Superior temporal gyrus (tissue), 1 donor: ENCODE data around the gene IFITM1.
"Not testable (repeated sequence)": the region's sequence is repeated elsewhere in the genome, so short reads cannot be mapped to it uniquely, and the experiment has no call there.

Experiments used
- DNase-seq: peaks from one replicate; pipeline ENCODE4 v3.0.0-alpha.2; 2016; ENCODE audit errors: extremely low spot score

Gene IFITM1

DNA sequence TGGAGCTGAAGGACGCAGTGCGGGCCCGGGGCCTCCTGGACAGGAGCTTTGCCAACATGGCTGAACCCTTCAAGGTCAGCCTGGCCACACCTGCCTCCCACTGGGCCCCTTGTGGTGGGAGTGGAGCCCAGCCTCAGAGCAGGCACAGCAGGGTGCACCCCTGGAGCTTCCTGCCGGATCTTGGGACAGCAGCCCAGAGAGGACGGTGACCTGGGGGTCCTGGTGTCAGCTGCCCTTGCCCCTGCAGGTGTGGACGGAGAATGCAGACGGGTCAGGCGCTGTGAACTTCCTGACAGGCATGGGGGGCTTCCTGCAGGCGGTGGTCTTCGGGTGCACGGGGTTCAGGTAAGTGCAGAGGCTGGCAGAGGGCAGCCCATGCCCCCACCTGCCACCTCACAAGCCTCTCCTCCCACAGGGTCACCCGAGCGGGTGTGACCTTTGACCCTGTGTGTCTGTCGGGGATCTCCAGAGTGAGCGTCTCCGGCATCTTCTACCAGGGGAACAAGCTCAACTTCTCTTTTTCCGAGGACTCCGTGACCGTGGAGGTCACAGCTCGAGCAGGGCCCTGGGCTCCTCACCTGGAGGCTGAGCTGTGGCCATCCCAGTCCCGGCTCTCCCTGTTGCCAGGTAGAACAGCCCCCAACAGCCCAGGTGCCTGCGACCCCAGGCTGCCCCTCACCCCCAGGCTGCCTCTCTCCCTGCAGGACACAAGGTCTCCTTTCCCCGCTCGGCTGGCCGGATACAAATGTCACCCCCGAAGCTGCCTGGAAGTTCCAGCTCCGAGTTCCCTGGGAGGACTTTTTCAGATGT lies 19.8 kb upstream of the IFITM1 start:
- no peak for DNase-seq

DNA sequence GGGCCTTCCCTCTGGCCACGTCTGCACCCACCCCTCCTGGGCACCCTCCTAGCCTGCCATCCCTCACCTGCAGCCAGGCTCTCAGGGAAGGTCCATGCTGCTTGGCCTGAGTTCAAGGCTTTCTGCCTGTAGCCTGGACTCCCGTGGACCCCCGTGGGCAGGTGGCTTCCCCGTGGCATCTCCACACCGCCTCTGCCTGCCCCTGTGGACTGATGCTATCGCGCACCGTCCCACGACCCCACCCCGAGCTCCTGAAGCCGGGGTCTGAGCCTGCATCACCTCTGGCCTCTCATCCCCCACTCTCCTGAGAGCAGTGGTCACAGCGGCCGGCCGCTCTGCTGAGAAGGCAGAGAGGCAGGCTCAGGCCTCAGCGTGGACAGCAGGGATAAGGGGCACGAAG lies 19.1 kb upstream of the IFITM1 start:
- DNase-seq = no peak

DNA sequence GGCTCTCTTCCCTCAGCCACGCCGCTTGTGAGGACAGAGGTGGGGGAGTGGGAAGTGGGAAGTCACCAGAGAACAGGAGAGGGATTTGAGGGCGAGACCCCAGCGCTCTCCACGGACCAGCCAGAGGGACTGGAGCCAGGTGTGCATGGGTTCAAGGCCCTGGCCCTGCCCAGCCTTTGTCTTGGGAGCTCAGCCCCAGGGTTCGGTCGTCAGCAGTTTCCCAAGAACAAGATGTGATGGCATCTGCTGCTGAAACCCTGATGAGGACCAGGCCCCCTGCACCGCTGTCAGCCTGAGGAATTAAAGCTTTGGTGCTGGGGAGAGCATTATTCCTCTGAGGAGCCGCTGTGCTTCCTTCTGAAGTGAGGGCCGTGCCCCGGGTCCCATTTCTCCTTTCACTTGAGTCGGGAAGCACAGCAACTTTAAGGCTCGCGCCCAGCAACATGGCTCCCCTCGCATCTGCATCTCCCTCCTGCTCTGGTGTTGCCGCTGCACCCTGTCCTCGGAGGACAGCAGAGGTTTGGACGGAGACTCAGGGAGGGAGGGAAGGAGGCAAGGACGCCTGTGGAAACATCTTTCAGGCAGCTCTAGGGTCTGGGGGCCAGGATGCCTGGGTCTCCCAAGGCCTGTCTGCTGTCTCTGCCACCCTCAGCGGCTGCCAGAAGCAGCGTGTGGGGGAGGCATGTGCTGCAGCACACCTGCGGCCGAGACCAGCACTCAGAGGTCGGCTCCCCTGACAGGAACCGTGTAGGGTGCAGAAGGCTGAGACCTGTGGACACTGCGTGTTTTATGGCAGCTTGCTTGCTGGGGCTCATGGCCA lies 18.3 kb upstream of the IFITM1 start:
- DNase-seq = no peak

DNA sequence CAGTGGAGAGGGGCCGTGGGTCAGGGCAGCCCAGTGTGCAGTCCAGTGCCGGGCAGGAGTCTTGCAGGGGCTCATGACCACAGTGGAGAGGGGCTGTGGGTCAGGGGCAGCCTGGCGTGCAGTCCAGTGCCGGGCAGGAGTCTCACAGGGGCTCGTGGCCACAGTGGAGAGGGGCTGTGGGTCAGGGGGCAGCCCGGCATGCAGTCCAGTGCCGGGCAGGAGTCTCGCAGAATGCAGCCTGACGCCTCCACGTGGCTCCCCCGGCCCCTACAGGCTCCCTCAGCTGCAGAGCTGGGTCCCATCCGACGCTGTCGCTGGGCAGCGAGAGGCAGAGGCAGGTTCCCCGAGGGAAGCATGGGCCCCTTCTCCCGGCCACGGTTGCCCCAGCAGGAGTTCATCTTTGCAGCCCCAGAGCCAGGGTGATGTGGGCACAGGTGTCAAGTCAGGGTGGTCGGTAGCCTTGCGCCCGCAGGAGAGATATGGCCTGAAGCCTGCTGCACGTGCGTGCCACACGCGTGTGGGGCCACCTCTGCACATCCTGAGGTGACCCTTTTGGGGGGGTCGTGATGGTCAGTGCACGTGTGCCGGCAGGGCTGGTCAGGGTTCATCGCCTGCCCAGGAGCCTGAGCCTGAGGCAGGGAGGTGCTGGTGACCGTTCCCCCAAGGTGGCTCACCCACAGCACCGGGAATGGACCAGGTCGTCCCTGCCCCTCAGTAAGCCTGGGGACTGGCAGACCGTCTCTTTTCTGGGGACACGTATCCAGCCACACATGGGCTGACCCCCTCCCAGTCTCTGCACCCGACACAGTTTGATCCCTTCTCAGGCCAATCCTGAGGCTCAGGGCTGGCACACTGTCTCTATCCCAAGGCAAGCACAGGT lies 17.4 kb upstream of the IFITM1 start:
- no peak for DNase-seq

DNA sequence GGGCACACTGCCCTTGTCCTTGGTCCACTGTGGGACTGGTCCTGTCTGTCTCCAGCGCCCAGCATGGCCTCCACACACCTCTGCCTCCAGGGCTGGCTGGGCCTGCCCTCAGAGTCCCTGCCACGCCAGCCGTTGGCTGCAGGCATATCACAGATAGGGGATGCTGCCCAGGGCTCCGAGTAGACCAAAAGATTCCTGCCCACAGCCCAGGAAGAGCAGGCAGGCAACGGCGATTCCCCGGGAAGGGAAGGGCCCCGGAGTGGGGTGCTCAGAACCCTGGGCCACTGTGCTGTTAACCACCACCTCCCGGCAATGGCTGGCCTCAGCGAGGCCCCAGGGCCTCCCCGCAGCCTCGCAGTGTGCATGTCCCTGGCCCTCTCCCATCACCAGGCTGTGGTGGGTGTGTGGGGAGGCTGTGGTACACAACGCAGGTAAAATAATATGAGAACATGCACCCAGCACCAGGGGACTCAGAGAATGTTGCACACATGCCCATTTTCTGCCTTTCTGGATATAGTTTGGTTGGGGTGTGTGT lies 16.7 kb upstream of the IFITM1 start:
- DNase-seq = no peak

DNA sequence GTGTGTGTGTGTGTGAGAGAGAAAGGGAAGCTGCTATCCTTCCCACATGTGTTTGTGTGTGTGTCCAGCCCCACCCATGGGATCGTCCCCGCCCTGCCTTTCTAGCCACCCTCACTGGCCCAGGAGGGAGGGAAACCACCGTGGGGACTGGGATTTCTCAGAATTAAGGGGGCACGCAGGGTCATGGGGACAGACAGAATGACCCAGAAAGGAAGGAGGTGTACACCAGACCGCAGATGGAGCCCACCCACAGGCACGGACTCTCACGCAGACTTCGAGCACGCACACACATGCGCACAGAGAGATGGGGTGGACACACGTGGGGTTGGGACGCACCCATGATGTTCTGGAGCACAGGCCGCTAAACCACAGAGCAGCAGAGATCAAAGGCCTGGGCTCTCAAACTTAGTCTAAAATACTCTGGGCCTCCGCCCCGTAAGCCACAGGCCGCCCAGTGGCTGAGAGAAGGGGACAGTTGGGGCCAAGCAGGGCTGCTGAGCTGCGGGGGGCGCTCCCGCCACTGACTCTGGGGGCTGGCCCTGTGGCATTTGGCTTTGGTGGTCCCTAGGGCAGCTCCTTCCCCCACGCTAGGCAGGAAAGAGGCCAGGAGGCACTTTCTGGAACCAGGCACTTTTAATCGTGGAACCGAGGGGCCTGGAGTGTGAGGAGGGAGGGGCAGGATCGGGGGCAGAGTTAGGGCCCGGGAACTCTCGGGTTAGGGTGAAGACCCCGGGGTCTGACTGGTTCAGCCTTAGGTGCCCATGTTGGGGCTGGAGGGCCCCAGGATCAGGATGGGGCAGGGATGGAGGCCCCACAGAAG lies 16.0 kb upstream of the IFITM1 start:
- DNase-seq = no peak

DNA sequence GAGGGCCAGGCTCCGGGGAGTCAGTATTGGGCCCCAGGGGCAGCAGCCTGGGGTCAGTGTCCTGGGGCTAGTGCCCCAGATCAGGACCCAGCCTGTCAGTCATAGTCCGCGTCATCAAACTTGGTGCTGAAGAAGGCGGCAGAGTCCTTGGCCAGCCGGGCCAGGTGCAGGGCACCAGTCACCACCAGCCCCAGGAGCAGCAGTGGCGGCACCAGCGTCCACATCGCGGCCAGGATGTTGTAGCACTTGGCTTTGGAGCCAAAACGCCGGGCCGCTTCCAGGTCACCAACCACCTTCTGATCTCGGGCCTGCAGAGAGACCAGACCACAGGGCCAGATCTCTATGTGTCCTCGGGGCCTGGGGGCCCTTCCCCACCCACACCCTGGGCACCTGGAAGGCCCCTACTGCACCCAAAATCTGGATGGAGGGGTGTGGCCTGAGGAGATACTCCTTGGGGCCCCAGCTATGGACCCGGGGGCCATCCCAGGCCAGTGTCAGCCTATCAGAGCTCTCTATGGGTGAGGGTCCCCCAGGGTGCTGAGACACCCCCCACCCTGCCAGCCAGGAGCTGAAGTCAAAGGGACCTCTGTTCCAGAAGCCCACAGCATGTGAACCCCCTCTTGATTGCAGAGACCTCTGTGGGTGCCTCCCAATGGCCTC lies 15.3 kb upstream of the IFITM1 start:
- no peak for DNase-seq

DNA sequence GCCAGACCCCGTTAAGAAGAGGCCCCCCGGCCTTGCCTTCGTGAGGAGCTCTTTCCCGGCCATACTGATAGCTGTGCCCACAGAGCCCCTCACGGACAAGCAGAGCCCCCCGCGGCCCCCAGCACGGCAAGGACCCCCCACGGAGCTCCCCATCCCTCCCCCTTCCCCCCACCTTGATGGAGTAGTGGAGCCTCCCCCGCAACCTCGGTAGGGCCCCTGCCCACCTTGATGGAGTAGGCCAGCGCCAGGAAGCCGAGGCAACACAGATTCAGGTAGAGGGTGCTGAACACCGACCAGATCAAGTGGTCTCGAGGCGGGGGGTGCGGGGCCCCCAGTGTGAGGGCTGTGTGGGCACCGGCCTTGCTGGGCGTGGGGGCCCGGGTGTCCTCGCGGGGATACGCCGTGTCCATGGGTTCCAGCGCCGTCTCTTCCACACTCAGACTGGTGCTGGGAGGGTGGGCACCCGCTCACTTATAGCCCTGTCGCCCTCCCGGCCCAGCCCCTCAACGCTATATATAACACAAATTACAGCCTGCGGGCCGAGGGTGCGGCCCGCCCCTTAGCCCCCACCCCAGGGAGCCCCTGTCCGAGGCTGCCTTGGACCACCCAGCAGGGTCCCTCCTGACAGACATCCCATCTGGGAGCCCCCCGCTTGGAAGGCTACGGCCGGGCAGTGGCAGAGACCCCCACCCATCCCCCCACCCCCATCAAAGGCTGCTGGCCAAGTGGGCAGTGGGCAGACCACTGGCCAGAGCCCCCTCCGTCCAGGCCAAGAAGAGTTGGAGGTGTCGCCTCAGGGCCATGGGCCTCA lies 14.6 kb upstream of the IFITM1 start, which contains the start of gene IFITM5:
IFITM5 (minus strand) TSS at position 446 of the 811 bp plus-strand sequence; CDS start at position 410, 36 bp downstream.
- DNase-seq = no peak

DNA sequence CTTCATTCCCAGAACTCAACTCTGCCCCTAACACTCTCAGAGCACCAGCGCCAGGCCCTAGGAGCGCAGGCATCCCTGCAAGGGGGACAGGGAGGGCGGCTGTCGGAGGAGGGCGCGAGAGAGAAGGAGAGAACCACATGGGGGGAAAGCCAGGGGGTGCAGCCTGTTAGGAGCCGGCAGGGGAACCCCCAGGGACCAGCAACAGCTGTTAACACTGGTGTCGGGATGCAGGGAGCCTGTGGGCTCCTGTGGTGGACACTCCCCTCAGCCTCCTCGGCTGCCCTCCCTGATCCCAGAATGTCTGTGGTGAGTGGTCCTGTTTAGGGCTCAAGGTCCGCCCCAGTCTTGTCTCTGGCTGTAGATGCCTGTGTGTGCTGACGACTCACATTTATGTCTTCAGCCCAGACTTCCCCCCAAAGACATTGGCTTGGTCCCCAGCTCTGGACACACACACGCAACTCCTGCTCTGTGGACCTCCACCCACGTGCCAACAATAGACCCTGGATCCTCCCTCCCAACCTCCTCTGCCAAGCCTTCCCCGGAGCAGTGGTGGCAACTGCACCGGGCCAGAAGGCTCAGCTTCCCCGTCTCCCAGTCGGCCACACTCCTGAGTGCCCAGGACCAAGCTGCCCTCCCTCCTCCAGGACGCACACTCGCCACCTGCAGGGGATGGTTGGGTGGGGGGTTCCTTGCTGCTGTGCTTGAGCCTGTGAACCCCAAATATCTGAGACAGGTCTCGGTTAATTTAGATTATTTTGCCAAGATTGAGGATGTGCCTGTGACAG lies 13.7 kb upstream of the IFITM1 start:
- no peak for DNase-seq

DNA sequence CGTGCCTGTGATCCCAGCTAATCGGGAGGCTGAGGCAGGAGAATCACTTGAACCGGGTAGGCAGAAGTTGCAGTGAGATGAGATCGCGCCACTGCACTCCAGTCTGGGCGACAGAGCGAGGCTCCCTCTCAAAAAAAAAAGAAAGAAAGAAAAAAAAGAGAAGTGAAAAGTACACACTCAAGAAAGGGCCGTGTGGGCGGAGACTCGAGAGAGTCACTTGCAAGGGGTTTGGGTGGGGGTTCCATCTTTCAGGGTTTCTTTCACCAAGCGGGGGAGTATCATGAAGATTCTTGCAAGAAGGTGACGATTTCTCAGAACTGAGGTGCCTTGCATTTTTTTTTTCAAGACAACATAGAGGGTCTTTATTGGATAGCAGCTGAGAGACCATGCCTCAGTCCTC lies 10.5 kb upstream of the IFITM1 start:
- DNase-seq = no peak

DNA sequence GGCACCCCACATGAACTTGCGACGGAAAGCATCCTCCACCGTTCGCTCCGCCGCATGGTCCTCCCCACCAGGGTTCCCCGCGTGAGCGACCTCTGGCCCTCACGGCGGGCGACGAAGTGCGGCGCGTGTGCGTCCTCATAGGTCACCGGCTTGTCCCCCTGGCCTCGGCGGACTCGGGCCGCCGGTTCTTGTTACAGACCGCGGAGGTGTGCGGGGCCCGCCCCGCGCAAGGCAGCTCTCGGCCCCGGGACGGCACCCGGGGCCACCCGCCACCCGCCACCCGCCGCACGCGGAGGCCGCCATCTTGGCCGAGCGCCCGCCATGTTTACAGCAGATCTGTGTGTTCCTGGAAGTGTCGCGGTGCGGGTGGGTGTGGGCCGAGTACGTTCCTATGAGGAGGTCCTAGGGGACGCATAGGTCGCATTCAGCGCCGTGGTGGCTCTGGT lies 9.8 kb upstream of the IFITM1 start:
- DNase-seq = no peak

DNA sequence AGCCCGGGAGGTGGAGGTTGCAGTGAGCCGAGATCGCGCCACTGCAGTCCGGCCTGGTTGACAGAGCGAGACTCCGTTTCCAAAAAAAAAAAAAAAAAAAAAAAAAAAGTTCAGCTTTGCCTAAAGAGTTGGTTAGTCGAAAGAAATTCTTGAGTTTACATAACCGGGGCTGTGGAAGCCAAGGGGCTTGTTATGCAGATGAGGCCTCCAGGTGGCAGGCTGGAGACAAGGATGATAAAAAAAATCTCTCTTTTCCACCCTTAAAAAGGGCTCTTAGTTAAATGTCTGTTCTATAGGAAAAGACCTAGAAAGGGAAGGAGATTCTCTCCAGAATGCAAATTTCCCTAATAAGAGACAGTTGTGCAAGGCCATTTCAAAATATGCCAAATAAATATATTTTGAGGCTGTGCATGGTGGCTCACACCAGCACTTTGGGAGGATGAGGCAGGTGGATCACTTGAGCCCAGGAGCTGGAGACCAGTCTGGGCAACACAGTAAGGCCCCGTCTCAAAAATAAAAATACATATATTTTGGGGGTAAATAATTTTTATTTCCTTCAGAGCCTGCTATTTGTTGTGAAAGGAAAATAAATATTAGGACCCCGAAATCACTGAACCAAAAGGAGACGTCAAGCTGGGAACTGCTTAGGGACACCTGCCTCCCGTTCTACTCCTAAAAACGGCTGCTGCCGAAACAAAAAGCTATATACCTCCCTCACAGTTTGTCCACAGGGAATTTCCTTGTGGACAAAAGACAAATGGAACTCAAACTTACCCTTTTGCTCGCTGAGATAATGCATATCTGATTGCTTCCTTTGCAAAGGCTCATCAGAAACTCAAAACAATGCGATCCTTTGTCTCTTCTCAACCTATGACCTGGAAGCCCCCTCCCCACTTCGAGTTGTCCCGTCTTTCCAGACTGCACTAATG lies 8.7 kb upstream of the IFITM1 start:
- DNase-seq = peak; percentile 60

DNA sequence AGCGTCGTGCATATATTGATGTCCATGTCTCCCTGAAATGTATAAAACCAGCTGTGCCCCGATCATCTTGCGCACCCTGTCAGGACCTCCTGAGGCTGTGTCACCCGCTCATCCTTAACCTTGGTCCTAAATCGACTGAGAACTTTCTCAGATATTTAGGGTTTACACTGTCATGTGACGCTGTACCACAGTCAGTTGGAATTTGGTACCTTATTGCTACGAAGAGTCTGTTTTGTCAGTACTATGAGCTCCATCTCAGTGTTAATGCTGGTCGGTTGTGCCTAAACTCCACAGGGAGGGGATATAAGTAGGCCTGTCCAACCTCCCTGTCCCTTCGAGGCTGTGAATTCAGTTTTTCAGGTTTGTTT lies 8.0 kb upstream of the IFITM1 start:
- no peak for DNase-seq

DNA sequence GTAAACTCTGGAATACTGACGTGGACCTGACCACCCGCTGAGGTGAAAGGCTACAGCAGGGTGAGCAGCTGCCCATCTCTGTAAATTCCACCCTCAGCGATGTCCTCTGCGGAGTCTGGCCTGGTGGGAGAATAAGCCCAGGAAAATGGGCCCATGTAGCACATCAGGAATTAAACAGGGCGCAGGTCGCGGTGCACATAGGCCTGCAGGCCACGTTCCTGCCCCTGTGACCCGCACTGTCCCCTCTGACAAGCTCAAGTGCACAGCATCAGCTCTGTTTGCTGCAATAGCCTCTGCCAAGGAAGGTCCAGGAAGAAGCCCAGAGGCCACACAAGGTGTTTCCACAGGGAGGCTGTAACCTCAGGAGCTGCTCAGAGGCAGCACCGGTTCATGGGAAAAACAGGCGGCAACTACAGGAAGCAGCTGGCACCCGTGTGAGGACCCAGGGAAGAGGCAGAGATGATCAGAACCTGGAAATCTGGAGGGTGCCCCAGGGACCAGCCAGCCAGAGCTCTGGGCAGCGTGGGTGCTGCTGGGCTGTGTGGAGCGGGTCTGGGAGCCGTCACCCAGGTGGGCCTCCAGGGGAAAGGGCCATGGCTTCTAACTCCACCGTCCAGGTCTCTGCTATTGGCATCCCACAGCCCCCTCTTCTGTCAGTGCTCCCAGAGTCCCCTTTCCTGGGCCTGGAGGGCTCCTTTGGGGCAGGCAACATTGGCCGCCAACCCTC lies 7.0 kb upstream of the IFITM1 start:
- no peak for DNase-seq

DNA sequence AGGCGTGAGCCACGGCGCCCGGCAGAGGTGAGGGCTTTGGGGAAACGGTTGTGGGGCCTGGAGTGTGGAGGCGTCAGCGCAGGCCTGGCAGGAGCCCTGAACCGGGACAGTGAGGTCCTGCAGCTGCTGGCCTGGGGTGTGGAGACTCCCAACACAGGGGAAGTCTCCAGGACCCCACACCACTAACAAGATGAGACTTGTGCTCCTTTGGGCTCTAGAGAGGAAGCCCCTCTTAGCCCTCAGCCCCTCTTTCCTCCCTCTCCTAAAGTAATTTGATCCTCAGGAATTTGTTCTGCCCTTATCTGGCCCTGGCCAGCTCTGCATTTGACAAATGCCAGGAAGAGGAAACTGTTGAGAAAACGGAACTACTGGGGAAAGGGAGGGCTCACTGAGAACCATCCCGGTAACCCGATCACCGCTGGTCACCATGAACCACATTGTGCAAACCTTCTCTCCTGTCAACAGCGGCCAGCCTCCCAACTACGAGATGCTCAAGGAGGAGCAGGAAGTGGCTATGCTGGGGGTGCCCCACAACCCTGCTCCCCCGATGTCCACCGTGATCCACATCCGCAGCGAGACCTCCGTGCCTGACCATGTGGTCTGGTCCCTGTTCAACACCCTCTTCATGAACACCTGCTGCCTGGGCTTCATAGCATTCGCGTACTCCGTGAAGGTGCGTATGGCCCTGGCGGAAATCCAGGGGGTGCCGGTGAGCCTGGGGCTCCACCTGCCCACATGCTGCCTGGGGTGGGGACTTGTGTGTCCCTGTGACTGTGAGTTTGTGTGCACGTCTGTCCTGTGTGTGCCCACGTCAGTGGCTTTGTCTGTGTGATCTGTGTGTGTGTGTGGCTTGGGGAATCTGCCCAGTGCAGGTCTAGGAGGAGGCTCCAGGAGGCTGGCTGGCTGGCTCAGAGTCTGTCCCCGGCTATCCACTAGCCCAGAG lies 5.8 kb upstream of the IFITM1 start, which contains the start of gene IFITM2:
IFITM2 (plus strand) TSS at position 51 of the 943 bp plus-strand sequence; CDS start at position 428, 377 bp downstream.
- not testable (repeated sequence) for DNase-seq
